Dedifferentiated amniotic fluid mesenchymal stem cell (primary cell): ENCODE results near the gene HMX1.

Experiments used
- DNase-seq: peaks from one replicate; pipeline ENCODE4 v3.0.0-alpha.2; 2016; ENCODE audit errors: extremely low spot score

Gene HMX1

DNA sequence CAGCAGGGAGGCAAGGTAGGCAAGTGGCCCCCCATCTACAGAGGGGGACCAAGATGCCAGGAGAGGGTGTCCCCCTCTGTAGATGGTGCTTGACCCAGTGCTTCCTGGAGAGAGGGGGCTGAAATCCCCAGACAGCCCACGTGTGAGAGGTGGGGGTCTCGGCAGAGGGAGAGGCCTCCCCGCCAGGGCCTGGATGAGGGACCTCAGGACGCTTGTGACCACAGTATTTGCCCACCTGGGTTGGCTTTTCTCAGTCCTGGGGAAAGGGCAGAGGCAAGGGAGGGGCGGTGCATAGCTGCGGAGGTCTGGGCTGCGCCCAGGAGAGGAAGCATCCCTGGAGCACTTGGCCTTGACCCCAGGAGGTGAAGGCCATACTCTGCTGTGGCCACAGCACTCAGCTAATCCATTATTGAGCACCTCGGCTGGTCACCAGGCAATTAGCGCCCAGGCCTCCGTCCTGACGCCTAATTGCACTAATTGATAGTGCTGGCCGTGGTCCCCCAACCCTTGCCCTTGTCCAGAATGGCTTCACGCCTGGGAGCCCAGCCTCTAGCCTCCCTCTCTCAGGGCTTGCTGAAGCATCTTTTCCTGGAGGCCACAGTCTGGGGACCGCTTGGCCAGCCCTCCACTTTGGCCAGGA is 30.7 kb downstream of the HMX1 start:
- no peak for DNase-seq

DNA sequence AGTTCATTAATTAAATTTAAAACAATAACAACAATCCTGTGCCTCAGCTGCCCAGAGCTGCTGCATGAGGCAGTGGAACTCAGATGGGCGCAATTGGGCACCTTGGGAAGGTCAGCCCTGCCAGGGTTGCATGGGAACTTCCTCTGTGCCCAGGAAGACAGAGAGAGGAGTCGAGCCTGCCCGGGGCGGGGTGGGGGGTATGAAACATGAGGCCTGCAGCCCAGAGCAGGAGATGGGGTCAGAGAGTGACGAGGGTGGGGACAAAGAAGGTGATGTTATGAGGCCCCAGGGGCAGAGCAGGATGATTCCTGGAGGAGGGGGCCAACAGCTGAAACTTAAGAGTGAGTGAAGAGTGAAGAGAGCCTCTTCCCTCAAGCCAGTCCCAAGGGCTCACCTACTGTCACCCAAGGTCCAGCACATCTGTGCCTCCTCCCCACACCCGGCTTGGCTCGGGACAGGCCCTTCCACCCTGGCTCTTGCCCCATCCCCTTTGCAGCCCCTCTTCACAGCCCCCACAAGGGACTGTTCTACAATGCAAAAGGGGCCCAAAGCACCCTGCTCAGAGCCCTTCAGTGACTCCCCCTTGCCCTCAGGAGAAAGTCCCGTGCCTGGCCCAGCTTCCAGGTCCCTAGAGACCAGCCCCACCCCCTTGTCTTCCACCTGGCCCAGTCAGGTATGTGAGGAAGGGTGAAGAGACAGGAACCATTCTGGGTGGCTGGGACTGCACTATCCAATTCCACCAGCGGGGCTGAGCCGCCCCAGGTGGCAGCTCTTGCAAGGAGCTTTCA is 31.4 kb downstream of the HMX1 start:
- DNase-seq: no peak

DNA sequence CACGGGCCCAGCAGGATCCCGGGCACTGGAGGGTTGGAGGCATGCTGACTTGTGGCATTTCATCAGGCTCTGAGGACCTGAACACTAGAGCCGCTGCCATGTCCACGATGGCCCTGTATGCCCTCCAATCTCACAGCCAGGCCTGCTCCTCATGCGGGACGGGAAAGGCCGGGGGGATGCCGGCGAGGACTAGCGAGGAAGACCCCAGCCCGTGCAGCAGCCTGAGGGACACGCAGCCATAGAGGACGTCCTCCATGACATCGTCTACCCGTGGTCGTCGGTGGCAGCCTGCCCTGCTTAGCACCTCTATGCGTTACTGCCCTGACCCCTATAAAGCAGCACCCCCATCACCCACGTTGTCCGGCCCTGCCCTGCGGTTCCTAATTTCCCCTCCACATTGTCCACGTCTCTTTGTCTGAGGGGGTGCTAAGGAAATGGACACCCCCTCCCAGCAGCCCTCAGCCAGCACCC is 32.6 kb downstream of the HMX1 start:
- no peak for DNase-seq

DNA sequence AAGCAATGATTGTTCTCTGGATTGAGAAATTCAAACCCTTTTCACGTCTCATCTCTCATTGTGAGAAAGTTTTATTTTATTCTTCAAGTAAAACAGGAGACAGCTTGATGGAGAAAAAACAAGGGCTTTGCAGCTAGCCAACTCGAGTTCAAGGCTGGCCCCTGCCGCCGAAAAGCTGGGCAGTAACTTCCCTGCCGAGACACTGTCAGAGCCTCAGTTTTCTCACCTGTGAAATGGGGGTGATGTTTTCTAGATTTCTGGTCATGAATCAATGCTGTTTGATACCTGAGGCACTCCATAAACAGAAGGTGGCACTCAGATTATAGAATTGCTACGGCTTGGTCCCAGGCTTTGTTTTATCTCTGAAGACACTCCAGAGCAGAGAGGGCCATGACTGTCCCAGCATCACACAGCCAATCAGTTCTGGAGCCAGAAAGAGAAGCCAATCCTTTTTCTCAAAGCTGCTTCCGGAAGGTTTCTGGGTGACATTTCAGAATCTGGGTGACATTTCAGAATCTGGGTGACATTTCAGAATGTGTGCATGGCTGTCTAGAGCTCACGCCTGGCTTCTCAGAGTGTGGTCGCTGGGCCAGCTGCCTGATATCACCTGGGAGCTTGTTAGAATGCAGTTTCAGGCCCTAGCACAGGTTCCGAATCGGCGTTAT is 33.2 kb downstream of the HMX1 start:
- no peak for DNase-seq

DNA sequence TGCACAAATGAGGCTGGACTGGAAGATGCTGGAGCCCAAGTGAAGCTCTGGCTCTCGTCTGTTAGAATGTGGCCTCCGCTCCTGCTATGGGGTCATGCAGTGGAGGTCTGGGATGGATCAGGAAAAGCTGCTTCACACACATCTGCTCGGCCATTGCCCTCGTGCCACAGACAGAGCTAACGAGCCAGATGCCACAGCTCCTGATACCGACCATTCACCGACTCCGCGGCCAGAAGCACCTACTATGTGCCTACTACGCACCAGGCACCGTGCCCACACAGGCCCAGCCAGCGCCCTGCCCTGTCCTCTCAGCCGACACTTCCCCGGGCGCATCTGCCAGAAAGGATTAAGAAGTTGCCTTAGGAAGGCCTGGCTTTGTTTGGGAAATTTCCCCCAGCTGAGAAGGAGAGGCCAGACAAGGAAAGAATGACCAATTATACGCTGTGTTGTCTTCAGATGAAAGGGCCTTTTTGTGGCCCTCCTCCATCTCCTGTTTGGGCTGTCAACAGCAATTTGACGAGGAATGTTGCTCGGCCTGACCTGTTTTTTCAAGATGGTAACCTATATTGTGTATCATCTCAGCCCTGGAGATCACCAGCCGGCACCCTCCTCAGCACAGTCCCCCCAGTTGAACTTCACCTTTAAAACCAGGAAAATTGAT is 34.3 kb downstream of the HMX1 start:
- DNase-seq: no peak

DNA sequence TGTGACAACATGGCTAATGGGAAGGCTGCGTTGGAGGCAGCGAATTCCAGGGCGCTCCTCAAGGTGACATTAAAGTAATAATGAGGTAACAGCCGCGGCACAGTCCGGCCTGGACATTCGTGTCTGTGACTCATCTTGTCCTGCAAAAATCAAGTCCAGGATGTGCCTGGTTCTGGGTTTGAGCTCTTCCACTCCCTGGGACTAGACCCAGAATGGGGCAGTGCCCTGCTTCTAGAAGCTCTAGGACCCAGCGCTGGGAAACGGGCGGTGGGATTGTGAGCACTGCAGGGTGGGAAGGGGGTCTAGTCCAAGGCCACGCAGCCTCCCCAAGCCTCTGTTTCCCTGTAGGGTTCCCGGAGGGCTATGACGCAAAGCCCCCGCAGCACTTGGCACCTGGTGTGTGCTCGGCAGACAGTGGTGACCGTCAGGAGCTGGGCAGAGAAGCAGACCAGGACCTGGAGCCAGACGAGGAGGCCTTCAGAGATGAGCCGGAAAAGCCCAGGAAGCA is 34.9 kb downstream of the HMX1 start:
- no peak for DNase-seq

DNA sequence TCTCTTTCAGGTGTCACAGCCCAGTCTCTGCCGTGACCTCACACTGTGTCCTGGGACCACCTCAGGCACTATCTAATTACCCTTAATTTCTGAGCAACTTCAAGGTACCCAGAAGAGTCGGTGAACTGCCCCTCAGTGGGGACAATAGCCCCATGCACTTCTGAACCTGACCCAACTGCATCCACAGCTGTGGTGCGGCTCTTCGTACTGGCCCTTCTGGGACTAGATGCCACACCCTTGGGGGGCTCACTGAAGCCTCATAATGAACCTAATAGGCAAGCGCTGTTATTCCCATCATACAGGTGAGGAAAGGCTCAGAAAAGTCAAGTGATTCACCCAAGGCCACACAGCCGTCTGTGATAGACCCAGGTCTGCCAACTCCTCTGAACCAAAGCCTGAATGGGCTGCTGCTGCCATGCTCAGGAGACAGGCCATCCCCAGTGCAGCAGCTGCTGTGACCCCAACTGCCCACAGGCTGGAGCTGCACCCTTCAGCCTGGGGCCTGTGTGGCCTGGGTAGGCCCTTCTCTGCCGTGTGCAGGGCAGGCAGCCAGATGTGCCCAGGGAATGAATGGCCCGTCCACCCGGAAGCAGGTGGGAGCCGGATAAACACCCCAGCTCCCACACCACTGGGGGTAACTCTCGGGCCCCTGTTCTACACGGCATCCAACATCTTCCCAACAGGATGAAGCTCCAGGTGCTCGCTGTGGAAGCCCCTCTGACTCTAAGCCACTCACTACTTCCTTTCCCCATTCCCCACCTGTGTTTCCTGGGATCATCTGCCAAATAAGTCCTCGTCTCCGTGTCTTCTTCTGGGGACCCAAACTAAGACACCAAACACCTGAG is 35.9 kb downstream of the HMX1 start:
- DNase-seq: no peak

DNA sequence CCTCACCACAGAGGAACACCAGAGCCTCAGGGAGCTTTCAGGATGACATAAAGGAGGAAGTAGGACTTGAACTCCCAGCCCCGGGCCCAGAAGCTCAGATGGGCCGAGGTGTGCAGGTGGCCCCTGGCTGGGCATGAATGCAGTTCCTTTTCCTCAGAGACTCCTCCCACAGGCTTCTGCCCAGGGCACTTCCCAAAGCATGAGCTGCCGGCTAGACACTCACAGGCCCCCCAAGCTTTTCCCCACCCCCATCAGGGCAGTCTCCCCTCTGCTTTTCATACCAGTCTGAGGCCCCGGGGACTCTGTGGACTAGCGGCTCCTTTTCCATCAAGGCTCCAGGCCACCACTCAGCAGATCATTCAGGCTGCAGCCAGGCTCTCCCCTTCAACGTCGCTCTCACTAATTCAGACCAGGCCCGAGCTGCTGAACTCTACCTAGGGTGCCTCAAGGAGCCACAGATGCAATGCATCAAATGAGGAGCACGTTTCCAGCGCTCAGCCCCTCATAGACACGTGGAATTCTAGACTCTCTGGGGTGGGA is 36.9 kb downstream of the HMX1 start:
- no peak for DNase-seq

DNA sequence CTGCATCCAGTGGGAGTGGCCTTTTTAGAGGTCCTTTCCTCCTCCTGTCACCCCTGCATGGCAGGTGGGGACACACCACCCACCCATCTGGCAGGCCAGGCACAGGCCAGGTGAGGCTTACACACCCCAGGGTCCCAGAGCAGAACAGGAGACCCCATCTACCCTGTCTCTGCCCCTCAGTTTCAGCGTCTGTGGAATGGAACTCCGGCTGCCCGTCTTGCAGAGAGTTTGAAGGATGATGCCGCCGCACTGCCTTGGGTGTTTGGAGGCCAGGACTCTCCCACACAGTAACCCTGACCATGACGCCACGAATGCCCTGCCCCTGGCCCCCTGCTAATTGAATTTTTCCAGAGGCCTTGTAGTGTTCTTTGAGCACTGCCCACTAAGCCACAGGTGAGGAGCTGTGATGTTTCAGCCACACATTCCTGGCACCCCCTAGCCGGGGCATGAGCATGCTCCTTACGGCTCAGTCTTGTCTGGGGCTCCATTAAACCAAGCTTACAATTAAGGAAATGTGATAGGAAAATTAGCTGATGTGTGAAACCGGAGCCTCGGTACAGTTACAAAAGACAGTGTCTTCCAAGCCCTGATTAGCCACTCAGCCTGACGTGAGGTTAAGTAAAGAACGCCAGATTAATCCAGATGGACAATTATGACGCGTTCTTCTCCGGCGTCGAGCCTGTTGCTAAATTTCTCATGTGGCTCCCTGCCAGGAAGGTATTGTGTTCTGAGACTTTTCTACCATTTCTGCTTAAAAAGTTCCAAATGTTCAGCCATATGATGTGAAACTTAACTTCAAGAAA is 39.3 kb downstream of the HMX1 start:
- DNase-seq: no peak

DNA sequence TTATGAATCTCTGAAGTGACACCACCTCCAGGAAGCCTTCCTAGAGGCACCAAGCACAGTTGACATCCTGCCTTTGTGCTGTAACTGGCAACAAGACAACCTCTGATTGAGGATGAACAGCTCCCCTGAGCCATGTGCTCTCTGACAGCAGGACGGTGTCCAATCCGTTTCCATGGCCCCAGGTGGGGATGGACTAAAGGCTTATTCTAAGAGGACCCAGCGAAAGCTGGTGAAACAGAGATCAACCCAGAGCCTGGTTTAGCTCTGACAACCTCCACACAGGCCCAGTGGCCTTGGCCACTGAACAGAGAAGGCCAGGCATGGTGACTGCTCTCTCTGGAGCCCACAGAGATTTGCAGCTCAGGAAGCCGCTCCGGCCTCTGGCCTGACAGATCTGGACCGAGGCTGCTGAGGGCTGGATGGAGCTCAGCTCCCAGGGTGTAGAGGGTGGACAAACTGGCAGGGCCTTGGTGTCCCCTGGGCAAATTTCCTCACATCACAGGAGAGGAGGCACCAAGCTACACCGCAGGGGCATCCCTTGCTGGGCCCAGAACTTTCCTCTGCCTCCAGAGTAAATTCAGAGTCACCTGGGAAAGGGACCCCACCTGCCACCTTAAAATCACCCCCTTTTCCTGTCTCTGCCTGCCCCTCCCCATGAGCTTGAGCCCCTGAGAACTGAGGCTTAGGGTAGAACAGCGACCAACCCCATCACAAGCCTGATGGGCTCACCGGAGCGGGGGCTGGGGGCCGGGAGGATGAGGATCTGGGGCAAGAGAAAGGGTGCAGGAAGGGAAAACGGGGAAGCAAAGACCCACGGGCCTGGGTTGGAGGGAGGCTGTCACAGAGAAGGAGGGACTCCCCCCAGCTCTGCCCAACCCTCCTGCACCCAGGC is 40.2 kb downstream of the HMX1 start:
- no peak for DNase-seq

DNA sequence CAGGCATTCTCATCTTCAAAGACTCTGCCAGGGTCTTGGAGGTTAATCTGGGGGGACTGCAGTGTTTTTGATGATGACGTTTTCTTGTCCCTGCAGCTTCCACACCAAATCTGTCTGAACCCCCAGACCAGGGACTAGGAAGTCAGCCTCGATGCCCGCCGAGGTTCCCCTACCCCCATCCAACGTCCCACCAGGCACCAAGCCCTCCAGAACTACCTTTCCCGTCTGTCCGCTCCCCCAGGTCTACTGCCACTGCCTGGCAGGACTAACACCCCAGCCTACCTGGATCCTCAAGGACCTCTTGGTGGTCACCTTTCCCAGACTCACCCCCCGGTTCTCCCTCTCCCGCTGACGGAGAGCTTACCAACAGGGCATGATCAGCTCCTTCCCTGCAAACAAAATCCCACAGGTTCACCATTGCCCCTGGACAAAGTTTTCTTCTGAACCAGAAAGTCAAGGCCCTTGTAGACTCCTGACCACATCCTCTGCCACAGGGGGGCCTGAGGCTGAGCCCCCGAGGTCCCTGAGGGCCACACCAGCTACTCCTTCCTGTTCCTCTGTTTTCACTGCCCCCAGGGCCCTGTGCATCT is 40.9 kb downstream of the HMX1 start:
- DNase-seq: no peak

DNA sequence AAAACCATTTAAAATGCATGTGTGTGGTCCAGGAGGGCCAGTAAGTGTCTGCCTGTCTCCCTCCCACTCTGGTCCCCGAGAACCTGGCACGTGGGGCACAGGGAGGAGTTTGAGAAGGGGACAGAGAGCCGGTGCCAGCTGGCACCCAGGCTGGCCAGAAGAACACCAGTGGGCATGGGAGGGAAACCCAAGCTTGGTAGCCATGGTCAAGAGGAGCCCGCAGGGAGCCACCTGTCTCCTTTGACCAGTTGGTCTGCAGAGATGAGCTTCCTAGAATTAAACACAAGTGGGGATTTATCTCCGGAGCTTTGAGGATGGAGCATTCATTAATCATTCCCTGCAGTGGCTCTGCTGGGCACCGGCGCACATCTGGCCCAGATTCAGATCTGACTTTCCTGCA is 41.6 kb downstream of the HMX1 start:
- no peak for DNase-seq

DNA sequence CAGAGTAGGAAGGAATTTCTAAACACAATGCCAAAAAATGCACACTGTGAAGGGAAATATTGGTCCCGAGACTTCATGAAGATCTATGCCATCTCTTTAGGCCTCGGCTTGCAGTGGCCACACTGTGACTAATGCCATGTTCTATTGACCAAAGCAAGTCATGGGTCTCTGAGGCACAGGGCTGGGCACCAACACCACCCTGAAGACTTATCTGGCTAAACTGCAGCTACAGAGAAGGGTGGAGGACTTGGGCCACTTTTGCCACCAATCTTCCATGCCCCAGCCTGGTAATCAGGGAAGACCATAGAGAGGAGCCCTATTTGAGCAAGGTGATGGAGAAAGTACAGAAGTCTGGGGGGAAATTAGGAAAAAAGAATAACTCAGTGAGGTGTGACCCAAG is 42.1 kb downstream of the HMX1 start:
- no peak for DNase-seq

DNA sequence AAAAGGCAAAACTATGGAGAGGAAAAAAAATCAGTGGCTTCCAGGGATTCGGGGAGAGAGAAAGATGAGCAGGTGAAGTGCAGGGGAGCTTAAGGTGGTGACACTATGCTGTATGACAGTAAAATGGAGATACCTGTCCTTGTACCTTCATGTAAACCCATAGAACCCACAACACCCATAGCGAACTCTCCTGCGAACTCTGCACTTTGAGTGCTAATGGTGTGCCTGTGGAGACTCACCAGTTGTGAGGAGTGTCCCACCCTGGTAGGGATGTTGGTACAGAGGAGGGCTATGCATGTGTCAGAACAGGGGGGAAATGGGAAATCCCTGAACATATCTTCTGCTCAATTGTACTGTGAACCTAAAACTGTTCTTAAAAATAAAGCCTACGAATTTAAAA is 42.8 kb downstream of the HMX1 start:
- no peak for DNase-seq

DNA sequence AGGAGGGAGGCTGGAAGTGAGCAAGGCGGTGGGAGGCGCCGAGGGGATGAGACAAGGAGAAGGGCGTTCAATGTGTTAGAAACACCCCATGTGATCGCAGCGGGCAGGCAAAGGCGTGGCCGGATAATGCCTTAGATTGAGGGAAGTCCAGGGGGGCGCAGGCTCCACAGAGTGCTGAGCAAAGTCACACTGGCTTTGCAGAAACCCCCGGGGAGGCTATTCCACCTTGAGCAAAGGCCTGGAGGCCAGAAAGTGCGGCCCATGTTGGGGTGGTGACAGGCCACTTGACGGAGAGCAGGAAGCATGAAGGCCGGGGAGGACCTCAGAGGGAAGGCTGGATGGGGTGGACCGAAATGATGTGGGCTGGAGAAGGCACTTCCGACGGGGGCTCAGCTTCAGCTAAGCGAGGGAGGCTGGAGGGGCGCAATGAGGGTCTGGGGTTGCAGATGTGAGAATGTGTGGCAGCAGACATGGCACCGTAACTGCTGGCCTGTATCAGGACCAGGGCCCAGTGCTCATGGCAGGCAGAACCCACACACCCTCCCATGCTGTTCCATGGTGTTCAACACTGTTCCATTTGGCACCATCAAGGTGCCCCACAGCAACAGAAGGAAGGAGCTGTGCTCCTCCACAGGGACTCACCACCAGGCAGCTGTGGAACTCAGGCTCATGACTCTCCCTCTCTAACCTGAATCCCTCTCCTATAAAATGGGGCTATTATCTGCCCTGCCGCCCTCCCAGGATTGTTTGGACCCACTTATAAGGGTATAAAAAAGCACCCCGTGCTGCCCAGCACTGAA is 50.3 kb downstream of the HMX1 start:
- DNase-seq: no peak

DNA sequence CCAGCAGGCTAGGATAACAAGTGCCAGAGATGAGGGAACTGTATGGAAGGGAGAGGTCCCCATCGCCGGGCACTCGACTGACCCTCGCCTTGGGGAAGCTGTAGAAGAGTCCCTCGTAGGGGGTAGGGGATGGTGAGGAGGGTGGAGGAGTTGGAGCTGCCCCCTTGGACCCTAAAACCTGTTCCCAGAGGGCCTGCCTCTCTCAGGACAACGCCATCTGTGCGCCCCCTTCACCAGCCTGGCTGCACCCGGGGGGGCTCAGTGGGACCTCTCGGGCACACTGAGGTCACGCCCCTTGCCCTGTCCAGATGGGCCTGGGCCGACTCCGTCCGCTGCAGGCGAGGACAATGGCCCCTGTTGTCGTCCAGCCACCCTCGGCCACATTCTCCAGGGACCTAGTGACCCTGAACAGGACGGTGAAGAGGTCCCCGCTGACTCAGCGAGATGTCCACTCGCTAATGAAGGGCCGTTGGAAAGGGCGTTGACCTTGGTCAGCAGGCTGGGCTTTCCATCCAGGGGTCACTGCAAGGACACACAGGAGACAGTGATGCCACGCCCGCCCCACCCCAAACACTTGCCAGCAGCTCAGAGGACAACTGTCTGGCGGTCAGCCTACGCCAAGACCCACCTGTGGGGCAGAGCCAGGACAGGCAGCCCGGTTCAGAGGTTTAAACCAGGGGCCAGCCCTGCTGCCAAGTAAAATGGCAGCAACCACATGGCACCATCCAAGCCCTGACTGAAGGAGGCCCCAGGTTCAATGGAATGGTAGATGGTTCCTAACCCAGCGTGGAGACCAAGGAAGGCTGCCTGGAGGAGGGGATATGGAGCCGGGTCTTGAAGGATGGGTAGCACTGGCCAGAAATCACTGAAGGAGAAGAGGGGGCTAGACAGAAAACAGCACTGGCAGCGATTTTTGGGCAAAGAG is 51.2 kb downstream of the HMX1 start:
- no peak for DNase-seq
